ENCODE results near the gene PLCB1.

PLCB1 gene

DNA sequence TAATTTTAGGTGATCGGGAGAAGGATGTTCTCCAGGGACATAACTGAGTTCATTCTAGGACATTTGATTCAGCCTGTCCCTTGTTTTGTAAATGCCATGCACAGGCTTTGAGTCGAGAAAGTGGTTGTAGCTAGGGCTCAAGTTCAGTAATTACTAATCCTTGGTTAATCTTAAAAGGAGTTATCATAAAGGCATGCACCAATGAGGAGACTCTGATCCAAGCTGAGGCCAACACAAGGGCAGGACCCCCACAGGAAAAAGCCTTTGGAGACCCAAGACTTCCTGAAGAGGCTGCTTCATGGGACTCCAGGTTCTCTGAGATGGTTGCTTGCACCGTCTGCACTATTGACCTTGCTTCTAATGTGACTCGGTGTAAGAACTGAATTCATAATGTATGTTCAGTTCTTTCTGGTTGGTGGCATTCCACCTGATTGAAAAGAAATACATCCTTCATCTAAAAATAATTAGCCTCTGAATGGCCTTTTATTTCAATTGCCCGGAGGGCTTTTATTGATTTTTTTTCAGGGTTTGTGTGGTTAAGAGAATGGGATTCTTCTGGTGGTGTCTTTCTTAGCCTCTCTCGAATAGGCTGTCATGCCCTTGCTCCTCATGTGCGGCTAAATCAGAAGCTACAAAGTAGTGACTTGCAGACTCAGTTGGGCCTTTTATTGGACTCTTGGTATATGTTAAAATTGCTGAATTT lies 735.1 kb downstream of the PLCB1 start:
- TF ChIP-seq POLR2A (IDR thresholded peaks at IDR 0.05; ENCODE audit: low read depth, low read length) (no peak), TAF1 (IDR thresholded peaks at IDR 0.05; ENCODE audit: borderline replicate concordance, low read depth, low read length) (no peak), POLR2AphosphoS5 (IDR thresholded peaks at IDR 0.05; ENCODE audit: low read depth, low read length) (no peak)
- FAIRE-seq: no peak
- no peak for DNase-seq (ENCODE audit: insufficient read length)

DNA sequence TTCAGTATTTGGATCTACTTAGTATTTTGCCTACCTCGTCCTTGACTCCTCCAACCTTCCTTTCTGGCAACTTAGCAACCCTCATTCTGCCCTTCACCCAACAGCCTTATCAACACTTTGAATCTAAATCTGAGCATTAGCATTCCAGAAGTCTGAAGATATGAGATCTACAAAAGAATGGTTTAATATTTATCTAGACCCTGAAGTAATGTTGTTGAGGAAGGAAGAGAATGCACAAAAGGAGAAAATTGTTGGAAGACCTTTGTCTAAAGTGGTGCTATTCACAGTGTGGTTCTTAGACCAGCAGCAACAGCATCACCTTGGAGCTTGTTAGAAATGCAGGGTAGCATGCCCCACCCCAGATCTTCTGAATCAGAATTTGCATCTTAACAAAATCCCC lies 738.6 kb downstream of the PLCB1 start:
- TF ChIP-seq TAF1 (IDR thresholded peaks at IDR 0.05; ENCODE audit: borderline replicate concordance, low read depth, low read length) (no peak), POLR2AphosphoS5 (IDR thresholded peaks at IDR 0.05; ENCODE audit: low read depth, low read length) (no peak), POLR2A (IDR thresholded peaks at IDR 0.05; ENCODE audit: low read depth, low read length) (no peak)

DNA sequence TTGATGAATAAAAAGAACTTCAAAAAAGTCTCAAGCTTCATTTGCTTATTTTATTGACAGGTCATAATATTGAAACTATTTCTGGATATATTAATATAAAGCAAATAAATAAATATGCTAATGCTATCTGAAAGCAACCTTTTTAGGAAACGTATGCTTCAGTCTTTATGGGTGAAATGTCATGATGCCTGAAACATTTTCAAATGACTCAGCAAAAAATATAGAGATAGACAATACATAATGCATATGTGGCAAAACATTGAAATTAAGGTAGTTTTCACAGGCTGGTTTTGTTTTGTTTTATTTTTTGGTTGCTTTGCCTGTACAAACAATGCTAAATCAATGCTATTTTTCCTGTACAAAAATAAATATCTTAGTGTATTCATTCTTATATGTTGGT lies 742.4 kb downstream of the PLCB1 start:
- DNase-seq (ENCODE audit: insufficient read length) (no peak), FAIRE-seq (no peak)
- TF ChIP-seq TAF1 (IDR thresholded peaks at IDR 0.05; ENCODE audit: borderline replicate concordance, low read depth, low read length) (no peak), POLR2AphosphoS5 (IDR thresholded peaks at IDR 0.05; ENCODE audit: low read depth, low read length) (no peak), POLR2A (IDR thresholded peaks at IDR 0.05; ENCODE audit: low read depth, low read length) (no peak)

More for the DNA sequence above, 738.6 kb downstream of the PLCB1 start:
- DNase-seq (ENCODE audit: insufficient read length): no peak
- no peak for FAIRE-seq

DNA sequence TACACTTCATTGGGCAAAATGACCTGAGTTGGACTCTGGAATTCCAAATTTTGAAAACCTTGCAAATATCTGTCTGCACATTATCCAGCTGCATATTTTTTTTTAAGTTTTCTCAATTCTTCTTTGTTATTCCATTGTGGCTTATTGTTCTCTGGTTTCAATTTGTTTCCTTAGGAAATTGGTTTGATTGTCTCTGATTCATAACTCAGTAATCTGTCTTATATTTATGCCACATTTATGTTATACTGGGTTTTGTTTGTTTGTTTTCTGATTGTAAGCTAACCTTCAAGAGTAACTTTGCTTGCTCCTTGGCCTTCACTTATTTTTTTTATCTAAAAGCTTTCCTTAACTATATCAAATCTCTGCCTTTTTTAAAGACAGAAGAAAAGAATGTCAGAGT lies 743.5 kb downstream of the PLCB1 start:
- TF ChIP-seq TAF1 (IDR thresholded peaks at IDR 0.05; ENCODE audit: borderline replicate concordance, low read depth, low read length): no peak
- TF ChIP-seq POLR2AphosphoS5 (IDR thresholded peaks at IDR 0.05; ENCODE audit: low read depth, low read length): no peak
- TF ChIP-seq POLR2A (IDR thresholded peaks at IDR 0.05; ENCODE audit: low read depth, low read length): no peak
- no peak for FAIRE-seq

DNA sequence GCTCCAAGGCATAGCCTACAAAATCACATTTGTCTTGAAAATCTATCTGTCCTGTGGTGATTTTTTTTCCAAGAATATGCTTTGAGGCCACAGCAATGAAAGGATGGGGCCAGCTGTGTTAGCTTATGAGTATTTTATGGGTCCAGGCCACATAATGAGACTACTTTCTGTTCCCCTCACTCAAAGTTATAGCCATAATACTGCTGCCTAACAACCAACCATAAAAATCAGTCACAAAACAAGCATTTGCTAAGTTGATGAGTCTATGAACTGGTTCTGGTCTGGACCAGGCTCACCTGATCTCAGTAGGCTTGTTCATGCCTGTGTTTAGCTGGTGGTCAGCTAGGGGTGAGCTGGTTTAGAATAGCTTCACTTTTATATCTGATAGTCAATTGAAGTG lies 744.3 kb downstream of the PLCB1 start:
- DNase-seq (ENCODE audit: insufficient read length): no peak
- TF ChIP-seq POLR2A (IDR thresholded peaks at IDR 0.05; ENCODE audit: low read depth, low read length): no peak
- FAIRE-seq: no peak

More for the DNA sequence above, 743.5 kb downstream of the PLCB1 start:
- no peak for DNase-seq (ENCODE audit: insufficient read length)

DNA sequence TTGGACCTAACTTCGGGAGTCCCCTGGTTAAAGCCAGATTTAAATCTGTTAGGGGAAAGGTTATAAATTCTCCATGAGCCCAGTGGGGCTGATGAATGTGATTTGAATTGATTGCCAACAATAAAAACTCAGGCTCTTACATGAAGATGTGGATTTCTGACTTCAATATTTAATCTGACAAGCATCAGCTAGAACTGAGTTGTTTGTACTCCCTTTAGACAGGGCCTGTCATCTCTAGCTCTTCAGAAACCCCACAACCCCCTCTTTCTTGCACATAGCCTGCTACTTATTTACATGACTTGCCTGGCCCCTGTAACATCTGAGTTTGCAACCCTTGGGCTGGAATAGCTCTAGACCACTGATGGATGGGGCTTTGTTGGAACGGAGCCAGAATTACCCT lies 745.2 kb downstream of the PLCB1 start:
- no peak for DNase-seq (ENCODE audit: insufficient read length)
- TF ChIP-seq POLR2A (IDR thresholded peaks at IDR 0.05; ENCODE audit: low read depth, low read length) (no peak), TAF1 (IDR thresholded peaks at IDR 0.05; ENCODE audit: borderline replicate concordance, low read depth, low read length) (no peak), POLR2AphosphoS5 (IDR thresholded peaks at IDR 0.05; ENCODE audit: low read depth, low read length) (no peak)
- FAIRE-seq: no peak

DNA sequence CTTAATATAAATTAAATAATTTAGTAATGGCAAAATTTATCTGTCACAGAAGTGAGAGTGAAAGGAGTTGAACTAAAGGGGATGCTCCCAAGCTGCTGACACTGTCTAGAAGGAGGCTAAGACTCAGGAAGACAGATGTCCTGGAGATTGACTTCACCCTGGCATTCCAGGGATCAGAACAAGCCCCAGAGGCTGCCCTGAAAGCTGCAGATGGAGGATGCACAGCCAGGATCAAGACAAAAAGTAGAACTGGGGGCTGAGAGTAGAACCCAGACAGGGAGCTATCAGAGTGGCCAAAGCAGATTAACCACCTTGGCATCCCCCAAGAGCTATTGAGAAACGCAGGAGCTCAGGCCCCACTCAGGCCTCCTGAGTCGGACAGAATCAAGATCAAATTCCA lies 747.6 kb downstream of the PLCB1 start:
- DNase-seq (ENCODE audit: insufficient read length) (no peak), FAIRE-seq (no peak)
- TF ChIP-seq TAF1 (IDR thresholded peaks at IDR 0.05; ENCODE audit: borderline replicate concordance, low read depth, low read length) (no peak), POLR2AphosphoS5 (IDR thresholded peaks at IDR 0.05; ENCODE audit: low read depth, low read length) (no peak), POLR2A (IDR thresholded peaks at IDR 0.05; ENCODE audit: low read depth, low read length) (no peak)

DNA sequence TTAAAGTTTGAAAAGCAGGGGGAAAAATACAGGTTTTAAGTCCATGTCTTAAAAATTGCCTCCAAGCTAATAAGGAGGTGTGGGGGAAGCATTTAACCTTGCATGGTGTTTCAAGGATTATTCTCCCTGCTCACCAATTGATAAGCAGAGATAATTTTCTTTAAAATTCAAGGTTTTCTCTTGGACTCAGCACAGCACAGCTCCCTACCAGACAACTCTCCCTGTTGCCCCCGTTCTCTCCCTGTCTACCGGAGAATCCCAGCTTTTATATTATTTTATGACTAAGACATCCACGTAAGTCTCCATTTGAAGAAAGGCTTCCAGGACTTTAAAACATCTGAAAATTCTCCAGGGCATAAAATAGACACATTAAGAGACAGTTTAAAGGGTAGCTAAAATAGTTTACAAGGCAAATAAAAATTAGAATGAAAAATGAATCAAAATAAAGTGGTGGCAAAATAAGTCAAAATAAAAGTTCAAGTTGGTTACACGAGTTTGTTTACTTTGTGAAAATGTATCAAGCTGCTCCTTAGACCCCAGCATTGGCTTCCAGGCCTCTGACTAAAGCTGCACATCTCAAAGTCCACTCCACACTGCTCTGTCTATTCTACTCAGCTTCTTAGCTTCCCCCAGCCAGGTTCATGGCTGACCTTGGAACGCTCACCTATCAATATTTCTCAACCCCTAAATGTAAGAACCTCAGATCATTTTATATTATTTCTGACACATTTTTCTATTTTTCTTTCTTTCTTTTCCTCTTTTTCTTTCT lies 748.2 kb downstream of the PLCB1 start:
- DNase-seq (ENCODE audit: insufficient read length) (no peak), FAIRE-seq (no peak)
- no peak for TF ChIP-seq POLR2A (IDR thresholded peaks at IDR 0.05; ENCODE audit: low read depth, low read length)
- no peak for TF ChIP-seq POLR2AphosphoS5 (IDR thresholded peaks at IDR 0.05; ENCODE audit: low read depth, low read length)
- no peak for TF ChIP-seq TAF1 (IDR thresholded peaks at IDR 0.05; ENCODE audit: borderline replicate concordance, low read depth, low read length)

DNA sequence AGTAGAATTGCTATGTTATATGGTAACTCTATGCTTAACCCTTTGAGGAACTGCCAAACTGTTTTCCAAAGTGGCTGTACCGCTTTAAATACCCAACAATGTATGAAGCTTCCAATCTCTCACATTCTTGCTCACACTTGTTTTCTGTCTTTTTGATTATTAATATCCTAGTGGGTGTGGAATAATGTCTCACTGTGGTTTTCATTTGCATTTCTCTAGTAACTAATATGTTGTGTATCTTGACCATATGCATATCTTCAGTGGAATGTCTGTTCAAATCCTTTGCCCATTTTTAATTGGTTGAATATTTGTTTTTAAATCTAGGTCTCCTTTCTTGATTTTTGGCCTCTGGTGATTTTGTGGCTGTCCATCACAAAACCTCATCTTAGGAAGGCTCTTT lies 759.0 kb downstream of the PLCB1 start:
- FAIRE-seq (no peak), DNase-seq (ENCODE audit: insufficient read length) (no peak)
- TF ChIP-seq POLR2A (IDR thresholded peaks at IDR 0.05; ENCODE audit: low read depth, low read length) (no peak), TAF1 (IDR thresholded peaks at IDR 0.05; ENCODE audit: borderline replicate concordance, low read depth, low read length) (no peak), POLR2AphosphoS5 (IDR thresholded peaks at IDR 0.05; ENCODE audit: low read depth, low read length) (no peak)

DNA sequence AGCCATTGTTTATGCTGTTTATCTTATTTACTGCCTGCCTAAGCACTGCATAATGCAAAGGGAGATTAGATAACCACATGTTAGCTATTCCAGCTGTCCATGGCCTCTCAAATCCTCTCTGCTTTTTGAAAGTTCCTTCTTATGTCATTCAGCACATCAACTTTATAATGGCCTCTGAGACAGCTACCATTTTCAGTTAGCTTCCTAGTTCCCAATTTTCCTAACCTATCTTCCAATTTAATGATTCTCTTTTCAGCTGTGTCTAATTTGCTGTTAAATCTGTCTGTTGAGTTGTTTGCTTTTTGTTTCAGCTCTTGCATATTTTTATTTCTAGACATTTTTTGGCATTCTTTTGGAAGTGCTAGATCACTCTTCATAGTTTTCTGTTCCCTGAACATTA lies 763.4 kb downstream of the PLCB1 start:
- no peak for TF ChIP-seq TAF1 (IDR thresholded peaks at IDR 0.05; ENCODE audit: borderline replicate concordance, low read depth, low read length)
- TF ChIP-seq POLR2AphosphoS5 (IDR thresholded peaks at IDR 0.05; ENCODE audit: low read depth, low read length): no peak
- no peak for TF ChIP-seq POLR2A (IDR thresholded peaks at IDR 0.05; ENCODE audit: low read depth, low read length)
- DNase-seq (ENCODE audit: insufficient read length) (no peak), FAIRE-seq (no peak)

DNA sequence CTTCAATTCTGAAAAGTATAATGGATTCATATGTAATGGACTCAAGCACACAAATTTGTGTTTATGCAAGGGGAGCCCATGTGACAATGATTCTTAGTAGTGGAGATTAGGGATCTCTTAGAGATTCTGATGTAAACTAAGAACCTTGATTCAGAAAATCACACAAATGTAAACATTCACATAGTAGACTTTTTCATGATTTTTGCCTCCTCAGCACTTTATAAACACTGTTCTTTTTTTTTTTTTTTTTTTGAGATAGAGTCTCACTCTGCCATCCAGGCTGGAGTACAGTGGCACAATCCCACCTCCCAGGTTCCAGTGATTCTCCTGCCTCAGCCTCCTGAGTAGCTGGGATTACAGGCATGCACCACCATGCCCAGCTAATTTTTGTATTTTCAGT lies 766.8 kb downstream of the PLCB1 start:
- no peak for FAIRE-seq
- TF ChIP-seq POLR2AphosphoS5 (IDR thresholded peaks at IDR 0.05; ENCODE audit: low read depth, low read length): no peak
- no peak for TF ChIP-seq POLR2A (IDR thresholded peaks at IDR 0.05; ENCODE audit: low read depth, low read length)
- no peak for TF ChIP-seq TAF1 (IDR thresholded peaks at IDR 0.05; ENCODE audit: borderline replicate concordance, low read depth, low read length)
- no peak for DNase-seq (ENCODE audit: insufficient read length)
